NCI-H2029 (cell line): Measurements from ENCODE around the gene CLDN1.

ENCODE experiments used
- DNase-seq: peaks from one replicate; lab custom pipeline; 2025; lab: John Stamatoyannopoulos, UW

The CLDN1 gene

DNA sequence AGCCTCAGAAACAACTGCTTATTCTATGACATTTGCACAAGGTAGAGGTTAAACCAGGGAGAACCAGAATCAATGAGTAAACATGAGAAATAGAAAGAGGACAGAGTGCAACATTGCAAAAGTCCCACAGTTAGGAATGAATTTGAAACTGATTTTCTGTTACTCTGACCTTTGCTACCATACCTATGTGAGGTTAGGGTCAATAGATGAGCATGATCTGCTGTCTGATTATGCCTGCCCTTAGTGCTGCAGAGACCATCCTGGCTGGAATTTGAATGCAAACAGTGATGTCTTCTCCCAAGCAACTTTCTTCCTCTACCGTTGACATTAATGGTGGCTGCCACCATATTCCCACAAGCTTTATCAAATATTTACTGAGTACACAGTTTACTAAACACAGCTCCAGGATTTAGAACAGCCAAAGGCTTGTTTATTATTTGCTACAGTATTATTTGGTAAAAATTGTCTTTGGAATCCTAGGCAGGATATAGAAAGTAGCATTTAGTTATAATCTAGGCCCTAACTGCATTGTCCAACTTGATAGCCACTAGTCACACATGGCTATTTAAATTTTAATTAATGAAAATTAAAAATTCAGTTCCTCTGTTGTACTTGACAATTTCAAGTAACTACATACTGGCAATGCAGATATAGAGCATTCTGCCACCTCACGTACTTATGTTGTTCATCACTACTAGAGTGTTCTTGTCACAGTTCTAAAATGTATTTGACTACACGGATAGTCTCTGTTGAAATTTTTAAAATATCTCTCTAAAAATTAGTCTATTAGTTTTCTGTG, 8.9 kb upstream of the CLDN1 start:
- no peak for DNase-seq

- DNase-seq: no peak
Measured at GRCh38 chr3:190326930-190327329, 4.7 kb upstream of the CLDN1 start.

GRCh38 chr3:190326361-190326760, 4.1 kb upstream of the CLDN1 start:
- no peak for DNase-seq

DNA sequence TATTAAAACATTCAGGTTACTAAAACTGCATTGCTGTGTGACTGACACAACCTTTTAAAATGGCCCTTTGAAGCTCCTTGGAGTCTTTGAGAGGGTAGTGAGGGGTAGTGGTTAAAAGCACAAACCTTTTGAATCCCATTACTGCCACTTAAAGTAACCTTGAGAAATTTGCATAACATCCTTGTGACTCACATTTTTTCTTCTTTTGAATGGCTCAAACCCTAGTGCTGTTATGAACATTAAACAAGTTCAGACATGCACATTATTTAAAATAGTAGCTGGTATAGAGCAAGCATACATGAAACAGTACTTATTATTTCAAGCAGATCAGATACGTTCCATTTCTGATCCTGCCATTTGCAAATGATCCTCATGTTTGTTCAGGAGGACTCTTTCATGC, 3.7 kb upstream of the CLDN1 start:
- DNase-seq: no peak

GRCh38 chr3:190323246-190323626, 990 bp upstream of the CLDN1 start:
- DNase-seq: no peak

- no peak for DNase-seq
Measured at GRCh38 chr3:190322604-190323245, 479 bp upstream of the CLDN1 start.

DNA sequence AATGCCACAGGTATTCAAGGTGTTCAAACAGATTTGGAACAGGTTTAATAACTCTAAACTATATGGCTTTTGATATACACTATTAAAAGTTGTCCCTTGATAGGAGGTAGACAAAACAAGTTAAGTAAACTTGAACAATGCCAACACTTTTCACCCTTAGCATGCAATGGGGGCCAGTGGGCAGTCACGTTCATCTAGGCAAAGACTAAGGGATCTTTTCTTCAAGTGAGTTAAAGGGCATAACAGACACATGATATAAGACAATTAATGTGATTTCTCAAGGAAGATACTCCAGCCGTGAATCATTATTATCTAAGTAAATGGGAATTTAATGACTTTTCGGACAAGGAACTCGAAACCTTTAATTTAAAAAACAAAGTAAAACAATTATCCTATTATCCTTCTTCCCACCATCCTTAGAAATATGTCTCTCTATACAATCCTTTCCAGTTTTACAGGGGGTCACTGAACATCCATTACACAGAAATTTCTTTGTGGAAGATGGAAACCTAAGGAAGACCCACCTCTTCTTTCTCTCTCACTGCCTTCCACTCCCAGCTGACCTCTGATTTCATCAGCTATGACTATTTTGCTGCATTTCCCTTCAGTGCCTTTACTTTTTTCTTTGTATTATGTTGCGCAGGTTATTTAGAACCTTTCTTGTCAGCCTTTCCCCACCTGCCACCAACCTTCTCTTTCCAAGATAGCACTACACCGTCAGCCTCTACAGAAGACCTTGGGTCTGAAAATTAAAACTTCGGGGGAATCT, 1.5 kb downstream of the CLDN1 start:
- DNase-seq: no peak

DNA sequence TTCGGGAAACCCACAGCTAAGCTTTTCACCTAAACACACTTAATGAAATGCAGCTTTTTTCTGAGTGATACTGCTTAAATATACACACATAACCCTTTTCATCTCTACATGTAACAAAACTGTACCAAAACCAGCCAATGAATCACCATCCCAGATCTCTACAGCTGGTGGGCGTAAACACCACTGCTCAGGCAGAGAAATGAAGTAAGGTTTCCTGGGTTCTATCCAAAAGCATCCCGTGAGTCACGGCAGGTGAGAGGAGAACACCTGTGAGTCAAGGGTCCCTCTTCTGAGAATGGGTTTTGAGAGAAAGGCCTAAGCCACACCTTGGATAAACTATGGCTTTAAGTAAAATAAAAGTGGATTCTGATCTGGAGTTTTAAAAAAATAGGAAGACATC, 2.6 kb downstream of the CLDN1 start:
- no peak for DNase-seq

DNA sequence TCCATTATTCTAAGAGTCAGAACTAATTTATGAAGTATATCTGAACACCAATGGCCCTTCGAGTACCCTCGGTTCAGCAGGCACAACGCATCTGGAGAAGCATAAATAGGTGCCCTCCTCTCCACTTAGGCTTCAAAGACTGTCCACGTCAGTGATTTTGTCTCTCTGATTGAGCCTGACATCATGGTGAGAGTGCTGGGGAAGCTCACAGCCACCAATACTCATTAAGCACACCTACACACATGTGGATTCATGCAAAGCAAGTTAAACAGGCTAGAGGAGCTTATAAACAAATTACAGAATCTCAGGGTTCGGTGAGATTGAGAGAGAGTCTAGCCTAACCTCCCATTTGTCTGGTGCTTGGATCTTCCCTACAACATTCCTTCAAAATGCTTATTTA, 3.6 kb downstream of the CLDN1 start:
- DNase-seq: no peak

GRCh38 chr3:190314741-190315140, 7.5 kb downstream of the CLDN1 start:
- DNase-seq: no peak

DNA sequence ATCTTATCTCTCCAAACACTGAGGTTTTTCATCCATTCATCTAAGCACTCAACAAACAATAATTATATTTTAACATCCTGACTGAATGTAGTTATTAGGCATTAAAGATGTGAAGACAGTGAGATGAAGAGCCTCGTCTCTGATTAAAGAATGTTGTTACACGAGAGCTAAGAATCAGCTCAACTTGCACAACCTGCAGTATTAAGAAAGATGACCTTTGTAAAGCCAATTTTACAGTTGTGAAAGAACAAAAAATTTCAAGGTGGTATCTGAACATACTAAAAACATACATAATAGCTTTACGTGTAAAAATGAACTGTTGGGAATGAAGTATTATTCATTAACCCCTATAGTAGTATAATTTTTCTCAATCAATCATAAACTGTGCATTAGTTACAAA, 12.8 kb downstream of the CLDN1 start:
- DNase-seq: no peak

DNA sequence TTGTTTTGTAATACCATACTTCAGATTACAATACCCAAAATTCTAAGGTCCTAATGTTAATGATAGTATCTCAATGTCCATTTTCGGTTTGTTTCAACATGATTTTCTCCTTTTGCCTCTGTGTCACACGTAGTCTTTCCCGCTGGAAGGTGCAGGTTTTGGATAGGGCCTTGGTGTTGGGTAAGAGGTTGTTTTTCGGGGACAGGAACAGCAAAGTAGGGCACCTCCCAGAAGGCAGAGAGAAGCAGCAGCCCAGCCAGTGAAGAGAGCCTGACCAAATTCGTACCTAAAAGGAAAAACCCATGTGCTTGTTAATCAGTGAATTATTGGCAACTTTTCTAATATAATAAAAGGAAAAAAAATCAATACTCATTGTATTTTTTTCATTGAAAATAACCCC, 14.1 kb downstream of the CLDN1 start:
- DNase-seq: no peak

DNA sequence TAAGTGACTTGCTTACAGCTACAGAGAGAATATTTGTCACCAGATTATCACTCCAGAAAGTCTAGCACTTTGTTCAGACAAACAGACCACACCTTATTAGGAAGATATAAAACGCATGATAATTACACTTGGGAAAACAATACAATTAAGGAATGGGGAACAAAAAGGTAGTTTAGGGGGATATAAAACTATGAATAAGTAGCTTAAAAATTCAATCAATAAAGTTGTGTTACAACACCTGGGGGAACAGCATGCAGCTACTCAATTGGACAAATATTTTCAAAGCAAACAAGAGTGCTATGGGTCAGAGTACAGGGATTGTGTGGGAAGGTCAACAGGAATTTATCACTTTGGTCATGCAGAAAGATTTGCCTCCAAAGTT, 15.1 kb downstream of the CLDN1 start:
- no peak for DNase-seq

DNA sequence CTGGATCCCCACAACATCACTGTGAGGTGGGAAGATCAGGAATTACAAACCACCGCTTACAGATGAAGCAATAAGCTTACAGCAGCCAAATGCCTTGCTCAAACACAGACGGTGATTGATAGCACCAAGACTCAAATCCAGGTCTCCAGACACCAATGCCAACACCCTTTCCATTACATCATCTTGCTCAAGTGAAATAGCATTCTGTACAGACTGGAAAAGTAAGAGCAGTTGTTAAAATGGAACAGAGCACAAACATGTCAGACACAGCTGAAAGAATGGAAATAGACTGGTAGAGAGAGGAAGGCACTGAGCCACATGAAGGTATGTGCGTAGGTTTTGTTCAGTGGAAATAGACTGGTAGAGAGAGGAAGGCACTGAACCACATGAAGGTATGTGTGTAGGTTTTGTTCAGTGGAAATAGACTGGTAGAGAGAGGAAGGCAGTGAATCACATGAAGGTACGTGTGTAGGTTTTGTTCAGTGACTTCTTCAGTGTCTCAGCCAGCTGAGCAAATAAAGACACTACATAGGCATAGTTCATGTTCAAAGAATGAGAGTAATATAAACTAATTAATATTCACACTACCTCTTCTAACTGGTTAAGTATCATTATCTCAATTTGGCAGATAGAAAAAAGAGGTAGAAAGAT, 15.6 kb downstream of the CLDN1 start:
- DNase-seq: no peak

GRCh38 chr3:190306026-190306425, 16.2 kb downstream of the CLDN1 start:
- no peak for DNase-seq

DNA sequence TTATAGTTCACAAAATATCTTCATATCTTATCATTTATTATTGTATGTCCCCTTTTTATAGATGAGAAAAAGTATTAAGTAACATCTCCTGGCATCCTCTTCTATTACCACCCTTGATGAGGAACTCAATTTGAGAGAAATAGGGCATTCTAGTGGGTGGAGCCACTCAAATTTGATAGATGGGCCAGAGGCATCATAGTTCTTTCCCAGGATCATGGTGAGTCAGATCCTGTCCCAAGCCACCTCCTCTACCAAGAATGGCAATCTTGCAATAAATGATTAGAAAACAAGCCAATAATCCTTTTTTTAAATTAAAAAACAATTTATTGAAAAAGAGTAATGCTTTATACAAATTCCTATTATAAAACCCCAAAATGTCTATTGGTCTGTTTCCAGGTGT, 16.8 kb downstream of the CLDN1 start:
- no peak for DNase-seq

DNA sequence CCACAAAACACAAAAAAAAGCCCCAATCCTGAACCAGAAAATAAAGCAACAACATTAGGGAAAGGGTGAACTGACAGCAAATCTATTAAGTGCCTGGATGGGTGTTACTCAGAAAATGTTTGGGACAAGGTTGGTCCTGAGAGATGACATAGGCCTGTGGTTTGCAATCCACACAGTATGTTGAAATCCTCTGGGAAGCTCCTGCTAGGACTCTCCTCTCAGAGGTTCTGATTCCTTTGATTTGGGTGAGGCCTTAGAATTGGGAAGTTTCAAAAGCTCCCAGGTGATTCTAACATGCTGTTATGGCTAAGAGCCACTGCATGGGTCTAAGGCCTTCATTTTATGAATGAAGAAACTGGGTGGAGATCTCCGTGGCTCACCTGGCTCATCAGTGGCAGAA, 18.4 kb downstream of the CLDN1 start:
- no peak for DNase-seq

DNA sequence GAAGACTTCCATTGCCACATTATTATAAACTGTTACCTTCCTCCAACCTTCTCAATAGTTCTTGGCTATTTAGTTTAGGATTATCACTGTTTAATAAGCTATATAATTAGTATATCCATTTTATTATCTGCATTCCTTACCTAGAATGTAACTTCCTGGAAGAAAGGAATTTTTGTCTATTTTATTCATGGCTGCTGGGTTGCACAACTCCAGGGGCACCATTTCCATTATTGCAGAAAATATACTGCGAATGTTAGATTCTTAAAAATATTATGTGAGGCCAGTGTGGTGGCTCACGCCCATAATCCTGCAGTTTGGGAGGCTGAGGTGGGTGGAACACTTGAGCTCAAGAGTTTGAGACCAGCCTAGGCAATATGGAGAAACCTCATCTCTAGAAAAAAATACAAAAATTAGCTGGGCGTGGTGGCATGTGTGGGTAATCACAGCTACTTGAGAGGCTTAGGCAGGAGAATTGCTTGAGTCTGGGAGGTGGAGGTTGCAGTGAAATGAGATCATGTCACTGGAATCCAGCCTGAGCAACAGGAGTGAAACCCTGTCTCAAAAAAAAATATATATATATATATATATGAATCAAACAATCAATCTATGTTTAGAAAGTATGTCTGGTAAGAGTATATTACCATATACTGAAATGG, 19.9 kb downstream of the CLDN1 start:
- DNase-seq: no peak

GRCh38 chr3:190301591-190301990, 20.7 kb downstream of the CLDN1 start:
- no peak for DNase-seq

GRCh38 chr3:190299969-190300368, 22.3 kb downstream of the CLDN1 start:
- DNase-seq: no peak

GRCh38 chr3:190294030-190294429, 28.2 kb downstream of the CLDN1 start:
- no peak for DNase-seq

DNA sequence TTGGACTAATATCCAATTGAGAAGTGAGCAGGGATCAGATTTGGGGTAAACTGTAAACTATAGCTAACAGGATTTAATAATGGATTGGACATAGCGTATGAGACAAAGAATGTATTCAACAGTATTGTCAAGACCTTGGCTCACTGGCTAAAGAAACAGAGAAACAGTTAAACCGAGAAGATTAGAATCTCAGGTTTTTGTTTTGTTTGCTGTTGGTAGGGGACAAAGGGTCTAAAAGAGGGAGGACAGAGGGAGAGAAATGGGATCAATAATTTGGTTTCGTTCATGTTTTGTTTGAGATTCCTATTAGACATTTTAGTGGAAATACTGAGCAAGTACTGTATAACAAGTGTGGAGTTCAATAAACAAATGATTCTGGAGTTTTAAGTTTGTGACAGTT, 28.6 kb downstream of the CLDN1 start:
- no peak for DNase-seq
